SK-N-SH (cell line): Measurements from ENCODE around the gene RHBDD3.

ENCODE experiments used
- EP300 ChIP-seq, 2 experiments: IDR thresholded peaks; 2 replicates each; pipeline versions ENCODE4 v1.4.0 to v1.6.1; 2012; ENCODE audit warnings: borderline replicate concordance in 1 of 2, low read depth in 1 of 2, low read length in 1 of 2
- FOSL2 ChIP-seq: IDR thresholded peaks from 2 replicates; pipeline ENCODE4 v1.4.0; 2012; ENCODE audit warnings: low read depth, mild to moderate bottlenecking, moderate library complexity, borderline replicate concordance
- GABPA ChIP-seq: IDR thresholded peaks from 2 replicates; pipeline ENCODE4 v1.4.0; 2012; ENCODE audit warnings: low read depth, mild to moderate bottlenecking
- MXI1 ChIP-seq: IDR thresholded peaks from 2 replicates; pipeline ENCODE4 v1.6.1; 2012; ENCODE audit warnings: mild to moderate bottlenecking, low read depth, low read length, improper control_type of control experiment
- POLR2AphosphoS5 ChIP-seq: IDR thresholded peaks from 2 replicates; pipeline ENCODE4 v1.6.1; 2012; ENCODE audit warnings: low read depth, low read length
- RFX5 ChIP-seq: IDR thresholded peaks from 2 replicates; pipeline ENCODE4 v1.6.1; 2012; ENCODE audit warnings: mild to moderate bottlenecking, improper control_type of control experiment, low read length
- TAF1 ChIP-seq: IDR thresholded peaks from 2 replicates; pipeline ENCODE4 v1.6.1; 2012; ENCODE audit warnings: low read depth, mild to moderate bottlenecking, low read length, moderate library complexity, borderline replicate concordance
- TF ChIP-seq, protein P1 (sequence below): fragments of 200-600 bp; sonication (generic); IDR thresholded peaks from 2 replicates; pipeline ENCODE4 v1.6.1; 2017; ENCODE audit warnings: antibody characterized with exemption, mild to moderate bottlenecking, moderate library complexity
- TF ChIP-seq, protein P2 (sequence below): IDR thresholded peaks from 2 replicates; pipeline ENCODE4 v1.6.1; 2012; ENCODE audit warnings: mild to moderate bottlenecking, low read depth, low read length, moderate library complexity
- TF ChIP-seq, protein P3 (sequence below): IDR thresholded peaks from 2 replicates; pipeline ENCODE4; 2012

DNA sequence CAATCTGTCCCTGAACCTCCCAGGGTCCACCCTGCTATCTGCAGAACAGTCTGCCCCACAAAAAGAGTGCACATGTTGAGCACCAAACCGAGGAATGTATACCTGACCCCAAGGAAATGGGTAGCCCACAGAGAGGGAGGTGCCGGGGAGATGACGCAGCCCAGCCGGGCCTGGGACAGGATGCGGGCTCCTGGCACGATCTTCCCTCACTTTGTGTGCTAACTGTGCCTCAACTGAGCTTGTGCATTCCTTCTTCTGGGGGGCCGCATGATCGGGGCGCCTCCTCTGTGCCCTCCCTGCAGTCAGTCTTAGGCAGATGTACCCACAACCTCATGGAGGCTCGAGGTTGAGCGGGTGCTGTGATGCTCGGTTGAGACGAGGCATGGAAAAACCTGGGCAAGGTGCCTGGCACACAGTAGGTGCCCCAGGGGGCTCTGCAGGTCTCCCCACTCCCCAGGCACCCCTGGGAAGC lies 41.0 kb upstream of the RHBDD3 start:
- TF ChIP-seq, protein P1, sequence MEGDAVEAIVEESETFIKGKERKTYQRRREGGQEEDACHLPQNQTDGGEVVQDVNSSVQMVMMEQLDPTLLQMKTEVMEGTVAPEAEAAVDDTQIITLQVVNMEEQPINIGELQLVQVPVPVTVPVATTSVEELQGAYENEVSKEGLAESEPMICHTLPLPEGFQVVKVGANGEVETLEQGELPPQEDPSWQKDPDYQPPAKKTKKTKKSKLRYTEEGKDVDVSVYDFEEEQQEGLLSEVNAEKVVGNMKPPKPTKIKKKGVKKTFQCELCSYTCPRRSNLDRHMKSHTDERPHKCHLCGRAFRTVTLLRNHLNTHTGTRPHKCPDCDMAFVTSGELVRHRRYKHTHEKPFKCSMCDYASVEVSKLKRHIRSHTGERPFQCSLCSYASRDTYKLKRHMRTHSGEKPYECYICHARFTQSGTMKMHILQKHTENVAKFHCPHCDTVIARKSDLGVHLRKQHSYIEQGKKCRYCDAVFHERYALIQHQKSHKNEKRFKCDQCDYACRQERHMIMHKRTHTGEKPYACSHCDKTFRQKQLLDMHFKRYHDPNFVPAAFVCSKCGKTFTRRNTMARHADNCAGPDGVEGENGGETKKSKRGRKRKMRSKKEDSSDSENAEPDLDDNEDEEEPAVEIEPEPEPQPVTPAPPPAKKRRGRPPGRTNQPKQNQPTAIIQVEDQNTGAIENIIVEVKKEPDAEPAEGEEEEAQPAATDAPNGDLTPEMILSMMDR = no peak
- no peak for TF ChIP-seq MXI1
- TF ChIP-seq EP300 (IDR thresholded peaks at IDR 0.05; ENCODE audit: borderline replicate concordance in 1 of 2, low read depth in 1 of 2, low read length in 1 of 2) = no peak
- no peak for TF ChIP-seq GABPA
- TF ChIP-seq POLR2AphosphoS5 = no peak
- TF ChIP-seq, protein P2, sequence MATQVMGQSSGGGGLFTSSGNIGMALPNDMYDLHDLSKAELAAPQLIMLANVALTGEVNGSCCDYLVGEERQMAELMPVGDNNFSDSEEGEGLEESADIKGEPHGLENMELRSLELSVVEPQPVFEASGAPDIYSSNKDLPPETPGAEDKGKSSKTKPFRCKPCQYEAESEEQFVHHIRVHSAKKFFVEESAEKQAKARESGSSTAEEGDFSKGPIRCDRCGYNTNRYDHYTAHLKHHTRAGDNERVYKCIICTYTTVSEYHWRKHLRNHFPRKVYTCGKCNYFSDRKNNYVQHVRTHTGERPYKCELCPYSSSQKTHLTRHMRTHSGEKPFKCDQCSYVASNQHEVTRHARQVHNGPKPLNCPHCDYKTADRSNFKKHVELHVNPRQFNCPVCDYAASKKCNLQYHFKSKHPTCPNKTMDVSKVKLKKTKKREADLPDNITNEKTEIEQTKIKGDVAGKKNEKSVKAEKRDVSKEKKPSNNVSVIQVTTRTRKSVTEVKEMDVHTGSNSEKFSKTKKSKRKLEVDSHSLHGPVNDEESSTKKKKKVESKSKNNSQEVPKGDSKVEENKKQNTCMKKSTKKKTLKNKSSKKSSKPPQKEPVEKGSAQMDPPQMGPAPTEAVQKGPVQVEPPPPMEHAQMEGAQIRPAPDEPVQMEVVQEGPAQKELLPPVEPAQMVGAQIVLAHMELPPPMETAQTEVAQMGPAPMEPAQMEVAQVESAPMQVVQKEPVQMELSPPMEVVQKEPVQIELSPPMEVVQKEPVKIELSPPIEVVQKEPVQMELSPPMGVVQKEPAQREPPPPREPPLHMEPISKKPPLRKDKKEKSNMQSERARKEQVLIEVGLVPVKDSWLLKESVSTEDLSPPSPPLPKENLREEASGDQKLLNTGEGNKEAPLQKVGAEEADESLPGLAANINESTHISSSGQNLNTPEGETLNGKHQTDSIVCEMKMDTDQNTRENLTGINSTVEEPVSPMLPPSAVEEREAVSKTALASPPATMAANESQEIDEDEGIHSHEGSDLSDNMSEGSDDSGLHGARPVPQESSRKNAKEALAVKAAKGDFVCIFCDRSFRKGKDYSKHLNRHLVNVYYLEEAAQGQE = no peak
- TF ChIP-seq TAF1 = no peak
- TF ChIP-seq, protein P3, sequence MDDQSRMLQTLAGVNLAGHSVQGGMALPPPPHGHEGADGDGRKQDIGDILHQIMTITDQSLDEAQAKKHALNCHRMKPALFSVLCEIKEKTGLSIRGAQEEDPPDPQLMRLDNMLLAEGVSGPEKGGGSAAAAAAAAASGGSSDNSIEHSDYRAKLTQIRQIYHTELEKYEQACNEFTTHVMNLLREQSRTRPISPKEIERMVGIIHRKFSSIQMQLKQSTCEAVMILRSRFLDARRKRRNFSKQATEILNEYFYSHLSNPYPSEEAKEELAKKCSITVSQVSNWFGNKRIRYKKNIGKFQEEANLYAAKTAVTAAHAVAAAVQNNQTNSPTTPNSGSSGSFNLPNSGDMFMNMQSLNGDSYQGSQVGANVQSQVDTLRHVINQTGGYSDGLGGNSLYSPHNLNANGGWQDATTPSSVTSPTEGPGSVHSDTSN = no peak
- TF ChIP-seq FOSL2 = no peak
- no peak for TF ChIP-seq RFX5
